AG08396 (cell line): Measurements from ENCODE around the gene EZH2.
A peak's percentile ranks its signal among the peaks of the same experiment; 100 is the strongest.

ENCODE experiments used
- DNase-seq: peaks from one replicate; pipeline ENCODE4 v3.0.0; 2012; ENCODE audit warnings: low spot score, mixed read lengths

EZH2 gene

GRCh38 chr7:148884049-148884298 lies at the start of gene EZH2:
EZH2 (minus strand) TSS chr7:148884291; CDS start chr7:148847298, 36,993 bp downstream.
- DNase-seq = no peak

GRCh38 chr7:148931470-148931869 lies 47.4 kb upstream of the EZH2 start:
- DNase-seq = no peak

- no peak for DNase-seq
Observed at GRCh38 chr7:148930335-148930734, 46.2 kb upstream of the EZH2 start.

GRCh38 chr7:148929176-148929575 lies 45.1 kb upstream of the EZH2 start:
- no peak for DNase-seq

GRCh38 chr7:148927123-148928045 lies 43.3 kb upstream of the EZH2 start:
- no peak for DNase-seq

GRCh38 chr7:148925836-148926235 lies 41.7 kb upstream of the EZH2 start:
- no peak for DNase-seq

- DNase-seq = no peak
Observed at GRCh38 chr7:148924011-148924410, 39.9 kb upstream of the EZH2 start.

- no peak for DNase-seq
Observed at GRCh38 chr7:148921806-148922205, 37.7 kb upstream of the EZH2 start.

GRCh38 chr7:148921189-148921588 lies 37.1 kb upstream of the EZH2 start:
- no peak for DNase-seq

GRCh38 chr7:148919859-148920258 lies 35.8 kb upstream of the EZH2 start:
- no peak for DNase-seq

- DNase-seq = no peak
Observed at GRCh38 chr7:148918058-148918596, 34.0 kb upstream of the EZH2 start.

- peak; percentile 35 for DNase-seq
Observed at GRCh38 chr7:148916186-148916585, 32.1 kb upstream of the EZH2 start.

- no peak for DNase-seq
Observed at GRCh38 chr7:148915211-148915610, 31.1 kb upstream of the EZH2 start.

GRCh38 chr7:148914208-148914777 lies 30.2 kb upstream of the EZH2 start:
- peak; percentile 16 for DNase-seq

- DNase-seq = no peak
Observed at GRCh38 chr7:148912758-148913541, 28.9 kb upstream of the EZH2 start.

- DNase-seq = no peak
Observed at GRCh38 chr7:148912151-148912550, 28.1 kb upstream of the EZH2 start.

GRCh38 chr7:148911626-148912025 lies 27.5 kb upstream of the EZH2 start:
- DNase-seq = no peak

- DNase-seq = no peak
Observed at GRCh38 chr7:148909568-148909967, 25.5 kb upstream of the EZH2 start.

- DNase-seq = no peak
Observed at GRCh38 chr7:148906707-148907498, 22.8 kb upstream of the EZH2 start.

- DNase-seq = no peak
Observed at GRCh38 chr7:148905093-148905666, 21.1 kb upstream of the EZH2 start.

GRCh38 chr7:148903504-148903903 lies 19.4 kb upstream of the EZH2 start:
- no peak for DNase-seq

GRCh38 chr7:148901178-148901577 lies 17.1 kb upstream of the EZH2 start:
- no peak for DNase-seq
